Measurements from ENCODE around the gene SNRPA1. TPM values are rescaled to one million over a fixed set of nuclear protein-coding genes. Genes with fewer than 3 reads are reported as not detected.
"Not testable (repeated sequence)": the region's sequence is repeated elsewhere in the genome, so short reads cannot be mapped to it uniquely, and the experiment has no call there.

SNRPA1 gene
- total RNA-seq, 2 donors from 2014 or later: 33.6 to 38.2 TPM

GRCh38 chr15:101306341-101307047, 11.4 kb upstream of the SNRPA1 start:
- peak; percentile 71 for DNase-seq (ENCODE audit: low spot score)
- intact Hi-C loops (cut with DNase I): loop anchor here in 1 of 2 donors (10.0 kb wide), 1 partner anchor 188 kb away; no protein-coding TSS in a partner anchor

GRCh38 chr15:101305820-101306255, 10.8 kb upstream of the SNRPA1 start:
- intact Hi-C loops (cut with DNase I): loop anchor here in 1 of 2 donors (10.0 kb wide), 1 partner anchor 189 kb away; no protein-coding TSS in a partner anchor
- peak; percentile 68 for DNase-seq (ENCODE audit: low spot score)

GRCh38 chr15:101303408-101303807, 8.4 kb upstream of the SNRPA1 start:
- intact Hi-C loops (cut with DNase I): loop anchor here in 1 of 2 donors (5.0 to 10.0 kb wide), 2 partner anchors 191 to 349 kb away; partner anchors contain the start of gene TM2D3

GRCh38 chr15:101296418-101297405, 1.7 kb upstream of the SNRPA1 start:
- DNase-seq (ENCODE audit: low spot score): no peak
- intact Hi-C loops (cut with DNase I): loop anchor here (5.0 kb wide), 3 partner anchors 341 to 356 kb away; partner anchors contain the start of gene TM2D3 (in 1 of the 2)

More at GRCh38 chr15:101303408-101303807, 8.4 kb upstream of the SNRPA1 start:
- DNase-seq (ENCODE audit: low spot score): no peak

GRCh38 chr15:101295607-101296161, 636 bp upstream of the SNRPA1 start:
- intact Hi-C loops (cut with DNase I): loop anchor here (5.0 kb wide), 3 partner anchors 342 to 357 kb away; partner anchors contain the start of gene TM2D3 (in 1 of the 2)

GRCh38 chr15:101293122-101293521, 1.9 kb downstream of the SNRPA1 start:
- no peak for DNase-seq (ENCODE audit: low spot score)
- intact Hi-C loops (cut with DNase I): no loop called here

More at GRCh38 chr15:101295607-101296161, 636 bp upstream of the SNRPA1 start:
- DNase-seq (ENCODE audit: low spot score): peak; percentile 88

GRCh38 chr15:101288905-101289513, 6.0 kb downstream of the SNRPA1 start:
- no peak for DNase-seq (ENCODE audit: low spot score)
- intact Hi-C loops (cut with DNase I): no loop called here

GRCh38 chr15:101287342-101287741, 7.7 kb downstream of the SNRPA1 start:
- intact Hi-C loops (cut with DNase I); DNase-seq (ENCODE audit: low spot score): not testable (repeated sequence)

- no peak for DNase-seq (ENCODE audit: low spot score)
- intact Hi-C loops (cut with DNase I): no loop called here
Measured at GRCh38 chr15:101286471-101287114, 8.5 kb downstream of the SNRPA1 start.

GRCh38 chr15:101283931-101284330, 11.1 kb downstream of the SNRPA1 start:
- intact Hi-C loops (cut with DNase I): no loop called here
- DNase-seq (ENCODE audit: low spot score): no peak

GRCh38 chr15:101280007-101280406, 15.0 kb downstream of the SNRPA1 start:
- intact Hi-C loops (cut with DNase I): no loop called here

GRCh38 chr15:101277943-101278564, 17.0 kb downstream of the SNRPA1 start:
- DNase-seq (ENCODE audit: low spot score): no peak
- intact Hi-C loops (cut with DNase I): loop anchor here in 1 of 2 donors (2.0 kb wide), 1 partner anchor 45 kb away; no protein-coding TSS in a partner anchor

More at GRCh38 chr15:101280007-101280406, 15.0 kb downstream of the SNRPA1 start:
- DNase-seq (ENCODE audit: low spot score): no peak

GRCh38 chr15:101277038-101277822, 17.8 kb downstream of the SNRPA1 start, which contains the start of gene SELENOS:
SELENOS (minus strand) TSS chr15:101277485; CDS start chr15:101277417, 68 bp downstream.
- DNase-seq (ENCODE audit: low spot score): peak; percentile 98
- intact Hi-C loops (cut with DNase I): loop anchor here in 1 of 2 donors (2.0 kb wide), 1 partner anchor 44 kb away; no protein-coding TSS in a partner anchor

- intact Hi-C loops (cut with DNase I): loop anchor here in 1 of 2 donors (2.0 kb wide), 1 partner anchor 44 kb away; no protein-coding TSS in a partner anchor
- DNase-seq (ENCODE audit: low spot score): no peak
Measured at GRCh38 chr15:101276501-101277037, 18.5 kb downstream of the SNRPA1 start.

- DNase-seq (ENCODE audit: low spot score): no peak
- intact Hi-C loops (cut with DNase I): no loop called here
Measured at GRCh38 chr15:101275018-101275417, 20.0 kb downstream of the SNRPA1 start.

GRCh38 chr15:101273534-101273933, 21.5 kb downstream of the SNRPA1 start:
- intact Hi-C loops (cut with DNase I): no loop called here
- no peak for DNase-seq (ENCODE audit: low spot score)

All from posterior vena cava (tissue), 2 donors.